ENCODE data around the gene SCAMP5.

The SCAMP5 gene

DNA sequence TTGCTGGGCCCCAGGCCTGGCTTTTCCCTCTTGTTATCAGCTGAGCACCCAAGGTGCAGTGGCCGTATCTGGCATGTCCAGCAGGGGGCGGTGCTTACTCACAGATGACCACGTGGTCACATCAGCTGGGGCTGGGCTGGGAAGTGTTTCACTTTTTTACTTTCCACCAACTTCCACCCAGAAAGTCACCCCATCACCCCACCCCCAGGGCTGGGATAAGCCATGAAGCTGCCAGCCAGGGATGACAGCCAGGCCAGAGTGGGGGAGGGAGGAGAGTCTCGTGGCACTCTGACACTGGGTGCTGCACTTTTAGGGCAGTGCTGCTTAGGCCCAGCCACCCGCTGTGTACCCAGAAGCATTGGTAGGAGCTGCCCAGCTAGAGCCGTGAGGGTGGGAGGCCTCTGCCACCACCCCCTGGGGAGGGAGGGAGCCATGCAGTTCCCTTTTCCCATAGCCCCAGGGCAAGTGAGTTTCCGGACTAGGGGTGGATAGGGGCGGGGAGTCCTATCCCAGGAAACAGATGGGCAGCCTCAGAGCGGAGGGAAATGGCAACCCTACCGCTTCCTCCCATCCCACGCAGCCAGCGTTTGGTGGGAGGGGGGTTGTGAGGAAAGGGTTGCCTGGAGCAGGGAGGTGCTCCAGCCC is 34.1 kb downstream of the SCAMP5 start:
- TF ChIP-seq CTCF (IDR thresholded peaks at IDR 0.05; ENCODE audit: borderline replicate concordance, control extremely low read depth, extremely low read depth, insufficient read depth, missing control alignments) = peak; percentile 93
- in situ Hi-C loops (cut with MboI; ENCODE audit: low sequenced_read_pairs, unreplicated experiment) = loop anchor here (10.0 kb wide), 1 partner anchor 275 kb away; no protein-coding TSS in a partner anchor
- DNase-seq (ENCODE audit: low spot score) = peak; percentile 85

GRCh38 chr15:75030023-75030413 is 34.7 kb downstream of the SCAMP5 start:
- no peak for TF ChIP-seq CTCF (IDR thresholded peaks at IDR 0.05; ENCODE audit: borderline replicate concordance, control extremely low read depth, extremely low read depth, insufficient read depth, missing control alignments)
- no peak for DNase-seq (ENCODE audit: low spot score)

GRCh38 chr15:75030424-75030823 is 35.1 kb downstream of the SCAMP5 start:
- TF ChIP-seq CTCF (IDR thresholded peaks at IDR 0.05; ENCODE audit: borderline replicate concordance, control extremely low read depth, extremely low read depth, insufficient read depth, missing control alignments) = no peak
- in situ Hi-C loops (cut with MboI; ENCODE audit: low sequenced_read_pairs, unreplicated experiment) = no loop called here
- no peak for DNase-seq (ENCODE audit: low spot score)

More at GRCh38 chr15:75030023-75030413, 34.7 kb downstream of the SCAMP5 start:
- in situ Hi-C loops (cut with MboI; ENCODE audit: low sequenced_read_pairs, unreplicated experiment) = no loop called here

DNA sequence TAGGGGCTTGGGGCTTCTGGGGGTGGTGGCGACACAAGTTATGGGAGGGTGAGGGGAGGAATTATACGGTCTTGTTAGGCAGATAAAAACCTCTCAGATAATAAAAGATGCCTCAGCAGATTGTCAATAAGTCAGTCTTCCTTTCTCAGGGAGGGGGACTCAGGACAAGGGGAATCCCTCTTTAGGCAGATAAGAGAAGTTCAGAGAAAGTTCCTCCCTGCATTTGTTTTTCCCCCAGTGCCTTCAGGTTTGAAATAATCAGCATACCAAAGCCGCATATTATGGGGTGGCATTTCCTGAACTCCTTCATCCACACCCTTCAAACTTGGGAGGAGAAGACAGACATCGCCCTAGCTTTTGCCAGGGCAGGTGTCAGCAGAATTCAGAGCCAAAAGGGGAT is 36.5 kb downstream of the SCAMP5 start:
- TF ChIP-seq CTCF (IDR thresholded peaks at IDR 0.05; ENCODE audit: borderline replicate concordance, control extremely low read depth, extremely low read depth, insufficient read depth, missing control alignments) = no peak
- in situ Hi-C loops (cut with MboI; ENCODE audit: low sequenced_read_pairs, unreplicated experiment) = no loop called here
- DNase-seq (ENCODE audit: low spot score) = no peak

GRCh38 chr15:75032395-75032794 is 37.0 kb downstream of the SCAMP5 start:
- no peak for DNase-seq (ENCODE audit: low spot score)
- in situ Hi-C loops (cut with MboI; ENCODE audit: low sequenced_read_pairs, unreplicated experiment) = no loop called here
- TF ChIP-seq CTCF (IDR thresholded peaks at IDR 0.05; ENCODE audit: borderline replicate concordance, control extremely low read depth, extremely low read depth, insufficient read depth, missing control alignments) = no peak

DNA sequence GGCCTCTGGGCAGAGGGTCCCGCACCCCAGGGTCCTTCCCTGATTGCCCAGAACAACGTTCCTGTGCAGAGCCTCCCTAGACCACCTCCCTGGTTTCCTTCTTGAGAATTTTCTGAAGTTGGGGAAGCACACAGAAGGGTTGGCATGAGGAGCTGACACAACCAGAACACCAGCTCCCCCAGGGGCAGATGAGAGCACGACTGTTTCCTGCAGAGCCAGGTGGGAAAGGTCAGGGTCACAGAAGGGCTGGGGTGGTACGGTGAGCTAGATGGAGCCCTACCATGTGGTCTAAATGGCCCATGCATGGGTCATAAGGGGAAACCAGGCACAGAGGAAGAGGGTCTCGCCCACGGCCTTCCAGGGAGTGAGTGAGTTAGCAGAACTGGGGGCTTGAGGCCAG is 38.4 kb downstream of the SCAMP5 start:
- in situ Hi-C loops (cut with MboI; ENCODE audit: low sequenced_read_pairs, unreplicated experiment) = no loop called here
- TF ChIP-seq CTCF (IDR thresholded peaks at IDR 0.05; ENCODE audit: borderline replicate concordance, control extremely low read depth, extremely low read depth, insufficient read depth, missing control alignments) = no peak
- no peak for DNase-seq (ENCODE audit: low spot score)
